Glutamatergic neuron (in vitro differentiated cells): Measurements from ENCODE around the gene MST1. TPM values are rescaled to one million over a fixed set of nuclear protein-coding genes. Genes with fewer than 3 reads are reported as not detected.

Source experiments
- DNase-seq: peaks from one replicate; pipeline ENCODE4 v3.0.0; 2022
- H3K27ac Mint-ChIP-seq: one replicate; pipeline ENCODE4 v1.8.0; 2020; ENCODE audit warnings: mild to moderate bottlenecking, mixed read lengths, inconsistent platforms; ENCODE audit not compliant: unreplicated experiment
- H3K27me3 Mint-ChIP-seq: one replicate; pipeline ENCODE4 v1.8.0; 2020; ENCODE audit warnings: mild to moderate bottlenecking, moderate library complexity, mixed read lengths, inconsistent platforms; ENCODE audit not compliant: unreplicated experiment
- H3K36me3 Mint-ChIP-seq: one replicate; pipeline ENCODE4 v1.8.0; 2020; ENCODE audit warnings: mild to moderate bottlenecking, mixed read lengths, inconsistent platforms; ENCODE audit not compliant: unreplicated experiment
- H3K4me1 Mint-ChIP-seq: one replicate; pipeline ENCODE4 v1.8.0; 2020; ENCODE audit warnings: mild to moderate bottlenecking, low read depth, mixed read lengths, inconsistent platforms; ENCODE audit not compliant: unreplicated experiment
- H3K4me3 Mint-ChIP-seq: one replicate; pipeline ENCODE4 v1.8.0; 2020; ENCODE audit warnings: mild to moderate bottlenecking, mixed read lengths, inconsistent platforms; ENCODE audit not compliant: unreplicated experiment
- H3K9me3 Mint-ChIP-seq: one replicate; pipeline ENCODE4 v1.8.0; 2020; ENCODE audit warnings: mild to moderate bottlenecking, moderate library complexity, mixed read lengths, inconsistent platforms; ENCODE audit not compliant: unreplicated experiment
- CTCF ChIP-seq: fragments of 200-600 bp; sonication (generic); IDR thresholded peaks from one replicate; pipeline ENCODE4 v1.5.0; 2021; ENCODE audit not compliant: partially characterized antibody, unreplicated experiment
- total RNA-seq: library from RNA; stranded (reverse); fragmentation: NEBNext Ultra II Directional; extraction: Animal tissue kit (Norgen Biotek cat#: 25700); gene quantifications from one replicate; pipeline ENCODE4 v1.2.1, GENCODE V29; 2021; ENCODE audit not compliant: unreplicated experiment

The MST1 gene
- total RNA-seq, 1 donor from 2014 or later, result 23.4 TPM

GRCh38 chr3:49717959-49718857 lies 28.9 kb upstream of the MST1 start:
- H3K4me3 Mint-ChIP-seq, result peak overlapping the region; percentile 87
- peaks cover 9% of the 10 kb centered on the region for H3K4me1 Mint-ChIP-seq
- peaks cover 20% of the 10 kb centered on the region for H3K27me3 Mint-ChIP-seq
- no peak for TF ChIP-seq CTCF
- no peaks in the 10 kb centered on the region for H3K36me3 Mint-ChIP-seq
- no peak for DNase-seq
- H3K27ac Mint-ChIP-seq, result peak overlapping the region; percentile 92
- H3K9me3 Mint-ChIP-seq, result peaks cover 16% of the 10 kb centered on the region

- Mint-ChIP-seq H3K4me3 (no peak overlapping the region), H3K27me3 (peaks cover 20% of the 10 kb centered on the region), H3K36me3 (no peaks in the 10 kb centered on the region), H3K27ac (peak overlapping the region; percentile 22), H3K4me1 (peaks cover 9% of the 10 kb centered on the region), H3K9me3 (peaks cover 15% of the 10 kb centered on the region)
- no peak for TF ChIP-seq CTCF
- DNase-seq, result no peak
Measured at GRCh38 chr3:49717211-49717958, 28.1 kb upstream of the MST1 start.

DNA sequence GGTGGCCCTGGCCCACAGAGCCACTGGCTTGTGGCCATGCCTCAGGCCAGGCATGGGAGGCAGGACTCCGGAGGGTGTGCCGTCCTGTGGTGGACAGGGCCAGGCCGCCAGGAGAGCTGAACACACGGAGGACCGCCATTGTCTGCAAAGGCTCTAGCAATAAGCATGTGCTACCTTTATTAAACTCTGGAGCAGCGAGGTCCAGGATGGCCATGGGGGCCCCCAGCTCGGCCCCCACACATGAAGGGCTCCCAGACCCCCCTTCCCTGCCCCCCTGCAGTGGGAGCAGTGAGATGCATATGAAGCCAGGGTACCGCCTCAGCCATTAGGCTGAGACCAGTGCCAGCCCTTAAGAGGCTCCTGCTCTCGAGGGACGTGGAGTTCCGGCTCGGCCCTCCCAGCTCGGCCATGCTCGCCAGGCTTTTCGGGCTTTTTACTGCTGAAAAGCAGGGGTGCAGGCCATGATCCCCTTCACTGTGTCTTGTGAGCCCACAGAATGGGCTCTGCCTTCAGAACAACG lies 27.5 kb upstream of the MST1 start:
- Mint-ChIP-seq H3K36me3 (no peaks in the 10 kb centered on the region), H3K9me3 (peaks cover 16% of the 10 kb centered on the region), H3K27me3 (peaks cover 21% of the 10 kb centered on the region), H3K4me3 (no peak overlapping the region), H3K27ac (no peak overlapping the region), H3K4me1 (peaks cover 9% of the 10 kb centered on the region)
- TF ChIP-seq CTCF, result no peak
- no peak for DNase-seq

DNA sequence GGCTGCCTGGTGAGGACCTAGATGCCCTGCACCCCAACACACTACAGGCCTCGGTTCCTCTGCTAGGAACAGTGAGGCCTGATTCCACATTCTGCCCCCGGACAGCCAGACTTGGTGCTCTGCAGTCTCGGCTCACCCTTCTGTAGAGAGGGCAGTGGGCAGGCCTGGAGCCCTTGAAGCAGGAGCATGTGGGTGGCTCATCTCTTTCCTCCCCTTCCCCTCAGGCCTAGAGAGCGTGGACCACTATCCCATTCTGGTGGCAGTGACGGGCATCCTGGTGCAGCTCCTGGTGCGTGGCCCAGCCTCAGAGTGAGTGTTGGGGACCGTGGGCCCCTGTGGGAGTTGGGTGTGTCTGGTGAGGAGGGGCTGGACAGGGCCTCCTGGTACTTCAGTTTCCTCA lies 26.9 kb upstream of the MST1 start:
- DNase-seq, result no peak
- no peak overlapping the region for H3K27ac Mint-ChIP-seq
- peaks cover 9% of the 10 kb centered on the region for H3K4me1 Mint-ChIP-seq
- H3K4me3 Mint-ChIP-seq, result no peak overlapping the region
- TF ChIP-seq CTCF, result no peak
- H3K9me3 Mint-ChIP-seq, result peaks cover 16% of the 10 kb centered on the region
- H3K27me3 Mint-ChIP-seq, result peaks cover 24% of the 10 kb centered on the region
- no peaks in the 10 kb centered on the region for H3K36me3 Mint-ChIP-seq
